T-helper 2 cell treated with Interferon-gamma antibody and Interleukin-4, amounts not matched to agents 5 μg/mL and 100 μg/mL, for 36 hours (primary cell): Measurements from ENCODE around the gene RARA.

Source experiments
- DNase-seq: peaks from one replicate; pipeline ENCODE4 v3.0.0; 2021; ENCODE audit warnings: low spot score
- H3K27ac Mint-ChIP-seq: one replicate; pipeline ENCODE4 v1.8.0; 2021; ENCODE audit warnings: mild to moderate bottlenecking, mixed read lengths
- H3K27me3 Mint-ChIP-seq: one replicate; pipeline ENCODE4 v1.8.0; 2021; ENCODE audit warnings: low read depth, mixed read lengths
- H3K36me3 Mint-ChIP-seq: one replicate; pipeline ENCODE4 v1.8.0; 2021; ENCODE audit warnings: low read depth, mixed read lengths
- H3K4me1 Mint-ChIP-seq: one replicate; pipeline ENCODE4 v1.8.0; 2021; ENCODE audit warnings: low read depth, mixed read lengths
- H3K4me3 Mint-ChIP-seq: one replicate; pipeline ENCODE4 v1.8.0; 2022; ENCODE audit warnings: mild to moderate bottlenecking, moderate library complexity, mixed read lengths
- H3K9me3 Mint-ChIP-seq: one replicate; pipeline ENCODE4 v1.8.0; 2021; ENCODE audit warnings: mixed read lengths

Gene RARA

DNA sequence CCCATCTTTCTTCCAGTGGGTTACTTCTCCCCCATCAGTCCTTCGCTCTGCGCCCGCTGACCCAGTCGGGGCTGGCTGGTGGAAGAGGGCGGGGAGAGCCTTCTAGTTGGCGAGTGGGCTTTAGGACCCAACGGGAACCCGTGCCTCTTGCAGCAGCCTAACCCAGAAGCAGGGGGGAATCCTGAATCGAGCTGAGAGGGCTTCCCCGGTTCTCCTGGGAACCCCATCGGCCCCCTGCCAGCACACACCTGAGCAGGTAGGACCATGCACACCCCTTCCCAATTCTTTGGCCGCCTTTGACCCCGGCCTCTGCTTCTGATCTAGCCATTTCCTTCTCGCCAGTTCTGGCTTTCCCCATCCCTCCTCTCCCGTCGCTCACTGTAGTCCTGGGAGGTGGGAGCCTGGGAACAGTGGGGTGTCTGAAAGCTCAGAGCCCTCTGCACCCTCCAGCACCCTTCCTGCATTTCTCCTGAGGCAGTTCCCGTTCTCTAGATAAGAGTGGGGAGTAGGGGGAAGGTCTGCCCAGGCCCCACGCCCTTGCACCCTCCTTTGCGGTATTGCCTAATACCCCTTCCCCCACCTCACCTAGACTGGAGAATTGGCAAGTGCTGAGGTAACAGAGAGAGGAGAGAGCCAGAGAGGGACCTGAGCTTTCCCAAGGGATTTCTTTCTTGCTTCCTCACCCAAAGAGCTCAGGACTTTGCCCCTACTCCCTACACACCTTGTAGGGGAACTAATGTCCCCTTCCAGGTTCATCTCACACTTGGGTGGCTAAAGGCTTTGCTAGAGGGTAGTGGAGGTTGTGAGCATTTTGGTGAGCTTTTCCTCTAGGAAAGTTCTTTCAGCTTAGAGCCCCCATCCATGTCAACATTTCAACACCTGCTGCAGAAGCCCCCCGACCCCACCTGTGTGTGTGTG, at the start of gene RARA:
Gene RARA, plus strand, starts transcription at position 150 of the 918 bp plus-strand sequence. CDS start 22,039 bp downstream, outside the sequence.
- peaks cover 22% of the 10 kb centered on the region for H3K4me1 Mint-ChIP-seq
- no peaks in the 10 kb centered on the region for H3K27me3 Mint-ChIP-seq
- no peak within 1 kb of the TSS for H3K27ac Mint-ChIP-seq
- no peaks in the 10 kb centered on the region for H3K9me3 Mint-ChIP-seq
- no peak within 1 kb of the TSS for H3K4me3 Mint-ChIP-seq
- no peak for DNase-seq
- H3K36me3 Mint-ChIP-seq: peaks cover 6% of the 10 kb centered on the region

DNA sequence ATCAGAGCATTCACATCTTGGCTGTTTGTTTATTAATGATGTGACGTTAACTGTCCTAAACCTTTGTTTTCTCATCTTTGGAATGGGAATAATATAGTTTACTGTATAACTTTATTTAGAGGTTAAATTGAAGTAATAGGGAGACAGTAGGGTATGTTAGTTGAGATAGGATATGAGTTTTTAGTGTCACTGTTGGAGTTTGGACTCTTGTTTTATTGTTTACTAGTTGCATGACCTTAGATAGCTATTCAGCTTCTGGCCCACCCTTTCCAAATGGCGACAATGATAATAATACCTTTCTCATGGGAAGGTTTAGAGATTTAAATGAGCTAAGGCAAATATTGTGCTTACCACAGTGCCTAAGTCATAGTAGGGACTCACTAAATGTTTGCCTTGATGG, 49.5 kb upstream of the RARA start:
- no peak overlapping the region for H3K27ac Mint-ChIP-seq
- no peak for DNase-seq
- no peak overlapping the region for H3K4me3 Mint-ChIP-seq
- peaks cover 30% of the 10 kb centered on the region for H3K36me3 Mint-ChIP-seq
- no peaks in the 10 kb centered on the region for H3K9me3 Mint-ChIP-seq
- no peaks in the 10 kb centered on the region for H3K4me1 Mint-ChIP-seq
- no peaks in the 10 kb centered on the region for H3K27me3 Mint-ChIP-seq

DNA sequence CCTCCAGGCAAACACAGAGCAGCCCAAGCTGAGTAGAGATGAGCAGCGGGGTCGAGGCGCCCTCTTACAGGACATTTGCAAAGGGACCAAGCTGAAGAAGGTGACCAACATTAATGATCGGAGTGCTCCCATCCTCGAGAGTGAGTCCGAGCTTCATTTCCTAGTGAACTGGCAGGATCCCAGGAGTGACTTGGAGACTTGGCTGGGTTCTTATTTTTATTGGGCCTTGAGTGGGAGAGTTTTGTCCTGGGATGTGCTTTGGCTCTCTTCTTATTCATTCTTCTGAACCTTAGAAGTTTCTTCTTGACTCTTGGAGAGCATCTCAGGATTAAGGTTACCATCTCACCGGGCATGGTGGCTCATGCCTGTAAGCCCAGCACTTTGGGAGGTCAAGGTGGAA, 48.5 kb upstream of the RARA start:
- H3K27ac Mint-ChIP-seq: no peak overlapping the region
- H3K36me3 Mint-ChIP-seq: peaks cover 30% of the 10 kb centered on the region
- no peaks in the 10 kb centered on the region for H3K27me3 Mint-ChIP-seq
- no peaks in the 10 kb centered on the region for H3K9me3 Mint-ChIP-seq
- no peak for DNase-seq
- H3K4me3 Mint-ChIP-seq: no peak overlapping the region
- no peaks in the 10 kb centered on the region for H3K4me1 Mint-ChIP-seq

DNA sequence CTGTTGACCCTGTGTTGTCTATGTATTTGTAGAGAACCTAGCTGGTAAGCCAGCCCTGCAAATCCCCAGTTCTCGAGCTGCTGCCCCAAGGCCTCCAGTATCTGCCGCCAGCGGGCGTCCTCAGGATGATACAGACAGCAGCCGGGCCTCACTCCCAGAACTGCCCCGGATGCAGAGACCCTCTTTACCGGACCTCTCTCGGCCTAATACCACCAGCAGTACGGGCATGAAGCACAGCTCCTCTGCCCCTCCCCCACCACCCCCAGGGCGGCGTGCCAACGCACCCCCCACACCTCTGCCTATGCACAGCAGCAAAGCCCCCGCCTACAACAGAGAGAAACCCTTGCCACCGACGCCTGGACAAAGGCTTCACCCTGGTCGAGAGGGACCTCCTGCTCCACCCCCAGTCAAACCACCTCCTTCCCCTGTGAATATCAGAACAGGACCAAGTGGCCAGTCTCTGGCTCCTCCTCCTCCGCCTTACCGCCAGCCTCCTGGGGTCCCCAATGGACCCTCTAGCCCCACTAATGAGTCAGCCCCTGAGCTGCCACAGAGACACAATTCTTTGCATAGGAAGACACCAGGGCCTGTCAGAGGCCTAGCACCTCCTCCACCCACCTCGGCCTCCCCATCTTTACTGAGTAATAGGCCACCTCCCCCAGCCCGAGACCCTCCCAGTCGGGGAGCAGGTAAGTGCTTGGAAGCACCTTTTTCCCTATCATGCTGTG, 44.4 kb upstream of the RARA start:
- no peak for DNase-seq
- Mint-ChIP-seq H3K27ac (no peak overlapping the region), H3K4me3 (no peak overlapping the region), H3K9me3 (no peaks in the 10 kb centered on the region), H3K4me1 (no peaks in the 10 kb centered on the region), H3K36me3 (peaks cover 17% of the 10 kb centered on the region), H3K27me3 (no peaks in the 10 kb centered on the region)

DNA sequence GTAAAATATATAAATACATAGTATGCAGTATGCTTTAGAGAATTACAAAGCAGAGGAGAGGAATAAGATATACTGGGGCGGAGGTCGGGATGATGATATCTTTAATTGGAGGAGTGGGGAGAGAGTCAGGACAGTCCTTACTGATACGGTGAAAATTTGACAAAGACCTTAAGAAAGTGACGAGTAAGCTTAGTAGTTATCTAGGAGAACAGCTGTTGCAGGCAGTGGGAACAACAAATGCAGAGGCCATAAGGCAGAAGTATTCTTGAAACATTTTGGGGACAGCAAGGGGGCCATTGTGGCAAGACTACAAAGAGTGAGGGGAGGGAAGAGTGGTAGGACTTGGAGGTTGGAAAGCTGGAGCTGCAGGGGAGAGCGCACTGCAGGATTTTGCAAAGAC, 43.6 kb upstream of the RARA start:
- Mint-ChIP-seq H3K9me3 (no peaks in the 10 kb centered on the region), H3K36me3 (peaks cover 17% of the 10 kb centered on the region), H3K4me3 (no peak overlapping the region), H3K27me3 (no peaks in the 10 kb centered on the region), H3K27ac (no peak overlapping the region), H3K4me1 (no peaks in the 10 kb centered on the region)
- DNase-seq: no peak

DNA sequence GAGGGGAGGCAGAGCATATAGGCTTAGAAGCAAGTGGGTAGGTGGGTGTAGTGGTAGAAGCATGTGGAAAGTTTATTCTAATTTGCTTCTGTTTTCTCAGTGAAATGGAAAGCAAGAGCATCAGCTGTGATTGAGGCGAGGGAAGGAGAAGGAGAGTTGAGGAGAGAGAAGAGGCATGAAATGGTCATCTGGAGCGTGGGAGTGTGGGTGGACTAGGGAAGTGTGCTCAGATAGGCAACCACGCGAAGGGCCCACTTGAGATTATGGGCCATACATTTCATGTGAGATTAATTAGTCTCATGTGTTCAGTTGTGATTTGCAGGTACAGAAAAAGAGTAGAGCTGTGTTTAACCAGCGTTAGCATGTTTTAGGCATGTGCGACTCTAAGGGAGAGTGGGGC, 42.1 kb upstream of the RARA start:
- Mint-ChIP-seq H3K27me3 (no peaks in the 10 kb centered on the region), H3K4me3 (no peak overlapping the region), H3K9me3 (no peaks in the 10 kb centered on the region), H3K36me3 (peaks cover 14% of the 10 kb centered on the region), H3K4me1 (no peaks in the 10 kb centered on the region), H3K27ac (no peak overlapping the region)
- DNase-seq: no peak

DNA sequence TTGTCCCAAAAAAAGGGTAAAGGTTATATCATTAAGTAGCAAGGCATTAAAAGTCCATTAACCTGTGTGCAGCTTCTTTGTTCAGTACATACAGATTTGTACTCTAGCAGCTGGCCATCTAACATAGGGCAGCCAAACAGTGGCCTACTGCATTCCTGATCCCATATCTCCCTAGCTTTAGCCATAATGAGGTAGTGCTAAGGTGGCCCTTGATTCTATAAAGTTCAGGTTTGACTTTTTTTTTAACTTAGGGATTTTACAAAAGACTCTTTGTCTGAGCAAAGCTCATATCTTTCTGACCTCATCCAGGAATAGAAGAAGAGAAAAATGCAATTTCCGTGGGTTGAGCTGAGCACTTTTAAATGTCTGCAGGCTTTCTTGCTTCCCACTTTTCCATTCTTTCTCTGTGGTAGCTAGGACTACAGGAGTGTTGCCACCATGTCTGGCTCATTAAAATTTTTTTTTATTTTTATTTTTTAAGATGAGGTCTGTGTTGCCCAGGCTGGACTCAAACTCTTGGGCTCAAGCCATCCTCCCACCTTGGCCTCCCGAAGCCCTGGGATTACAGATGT, 40.8 kb upstream of the RARA start:
- no peak for DNase-seq
- no peaks in the 10 kb centered on the region for H3K27me3 Mint-ChIP-seq
- H3K36me3 Mint-ChIP-seq: peaks cover 7% of the 10 kb centered on the region
- H3K4me1 Mint-ChIP-seq: no peaks in the 10 kb centered on the region
- H3K27ac Mint-ChIP-seq: no peak overlapping the region
- H3K9me3 Mint-ChIP-seq: no peaks in the 10 kb centered on the region
- no peak overlapping the region for H3K4me3 Mint-ChIP-seq

DNA sequence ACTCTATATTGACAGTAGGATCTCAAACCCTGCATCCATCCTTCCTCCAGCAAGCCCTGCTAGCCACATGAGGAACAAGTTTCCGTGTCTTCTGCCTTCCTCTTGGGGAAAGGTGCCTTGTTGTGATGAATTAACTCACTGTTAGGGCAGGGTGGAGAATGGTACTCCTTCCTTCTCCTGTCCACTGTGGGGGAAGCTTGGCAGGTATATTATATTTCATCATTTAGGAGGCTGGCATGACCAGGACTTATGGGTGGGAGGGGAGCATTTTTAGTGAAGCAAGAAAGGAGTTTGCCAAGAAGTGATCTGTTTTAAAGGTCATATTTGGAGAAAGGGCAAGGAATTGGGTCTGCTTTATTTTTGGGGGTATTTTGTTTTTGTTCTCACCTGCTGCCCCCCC, 30.6 kb upstream of the RARA start:
- no peak for DNase-seq
- Mint-ChIP-seq H3K27ac (no peak overlapping the region), H3K4me1 (peaks cover 11% of the 10 kb centered on the region), H3K9me3 (no peaks in the 10 kb centered on the region), H3K4me3 (no peak overlapping the region), H3K27me3 (no peaks in the 10 kb centered on the region), H3K36me3 (peaks cover 55% of the 10 kb centered on the region)

DNA sequence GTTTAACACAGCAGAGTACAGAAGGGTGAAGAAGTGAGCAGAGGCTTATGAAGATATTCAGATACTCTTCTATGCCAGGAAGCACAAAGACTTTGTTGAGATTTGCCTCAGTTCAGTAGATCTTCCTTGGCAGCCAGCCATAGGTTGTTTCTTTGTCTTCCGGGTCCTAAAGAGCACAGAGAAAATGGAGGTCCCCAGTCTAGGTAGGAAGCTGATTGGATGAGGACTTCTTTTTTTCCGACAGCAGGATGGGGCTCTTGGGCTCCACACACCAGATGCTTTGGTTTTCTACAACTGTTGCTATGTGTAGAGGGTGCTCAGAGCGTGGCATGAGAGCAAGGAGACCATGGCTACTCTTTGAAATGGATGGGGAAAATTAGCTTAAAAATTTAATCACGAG, 29.6 kb upstream of the RARA start:
- H3K9me3 Mint-ChIP-seq: no peaks in the 10 kb centered on the region
- DNase-seq: no peak
- peaks cover 21% of the 10 kb centered on the region for H3K4me1 Mint-ChIP-seq
- H3K4me3 Mint-ChIP-seq: no peak overlapping the region
- no peak overlapping the region for H3K27ac Mint-ChIP-seq
- H3K36me3 Mint-ChIP-seq: peaks cover 53% of the 10 kb centered on the region
- H3K27me3 Mint-ChIP-seq: no peaks in the 10 kb centered on the region

DNA sequence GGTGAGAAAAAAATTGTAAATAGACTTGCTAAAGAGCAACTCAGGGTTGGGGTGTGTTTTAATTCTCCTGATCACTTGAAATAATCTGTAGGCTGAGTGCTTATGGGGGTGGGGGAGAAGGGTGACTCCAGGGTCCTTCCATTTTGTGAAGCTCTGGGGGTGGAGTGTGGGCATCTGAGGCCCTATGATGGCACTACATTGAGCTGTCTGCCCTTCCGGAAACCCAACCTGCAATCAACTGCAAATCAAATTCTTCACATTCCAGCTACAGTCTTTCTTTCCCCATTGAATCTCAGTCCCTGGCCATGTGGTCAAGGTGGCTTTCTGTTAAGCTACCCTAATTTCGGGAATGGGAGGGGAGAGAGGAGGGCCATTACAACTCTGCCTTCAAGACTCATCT, 27.3 kb upstream of the RARA start:
- Mint-ChIP-seq H3K36me3 (peaks cover 39% of the 10 kb centered on the region), H3K4me3 (no peak overlapping the region), H3K9me3 (no peaks in the 10 kb centered on the region), H3K27me3 (no peaks in the 10 kb centered on the region), H3K27ac (peak overlapping the region; percentile 27), H3K4me1 (peaks cover 21% of the 10 kb centered on the region)
- DNase-seq: no peak

DNA sequence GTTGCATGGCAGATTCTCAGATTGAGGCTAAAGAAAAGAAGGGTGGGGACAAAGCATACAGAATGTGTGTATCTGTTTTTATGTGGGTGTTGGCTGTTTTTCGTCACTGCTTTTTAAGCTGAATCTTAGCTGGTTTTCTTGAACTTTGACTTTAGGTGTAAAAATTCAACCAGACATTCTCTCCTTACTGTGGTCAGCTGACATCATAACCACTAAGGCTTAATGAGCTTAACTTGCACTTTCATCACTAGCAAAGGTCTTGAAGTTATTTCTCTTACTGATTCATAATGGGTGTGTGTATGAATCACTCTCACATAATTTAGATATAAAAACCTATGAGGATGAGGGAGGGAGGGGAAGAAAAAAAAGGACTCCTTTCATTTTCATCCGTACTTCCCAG, 25.3 kb upstream of the RARA start:
- Mint-ChIP-seq H3K27me3 (no peaks in the 10 kb centered on the region), H3K9me3 (no peaks in the 10 kb centered on the region), H3K36me3 (peaks cover 31% of the 10 kb centered on the region), H3K27ac (peak overlapping the region; percentile 84), H3K4me1 (peaks cover 31% of the 10 kb centered on the region), H3K4me3 (peak overlapping the region; percentile 21)
- peak; percentile 60 for DNase-seq

DNA sequence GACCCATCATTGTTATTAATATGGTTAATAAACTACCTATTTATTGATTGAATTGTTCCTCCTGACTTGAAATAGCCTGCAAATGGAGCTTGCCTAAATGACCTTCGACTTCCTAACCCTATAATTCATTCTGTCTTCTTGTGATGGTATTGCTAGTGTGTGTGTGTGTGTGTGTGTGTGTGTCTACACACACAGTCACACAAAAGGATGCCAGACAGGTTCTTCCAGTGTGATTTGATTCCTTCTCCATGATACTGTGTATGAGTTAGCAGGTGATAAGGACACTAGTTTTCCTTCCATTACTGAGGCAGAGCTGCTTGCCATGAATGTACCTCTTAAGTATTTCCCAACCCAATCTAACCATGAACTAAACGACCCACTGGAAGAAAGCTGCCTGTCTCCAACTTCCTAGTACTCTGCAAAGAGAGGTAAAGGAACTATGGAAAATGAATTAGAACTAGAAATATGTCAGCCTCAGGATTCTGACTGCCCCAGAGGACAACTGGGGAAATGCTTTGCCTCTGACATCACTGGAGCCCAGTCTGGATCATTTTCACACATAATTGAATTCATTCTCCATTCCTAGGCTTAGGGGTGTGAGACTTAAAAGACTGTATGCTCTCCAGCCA, 24.8 kb upstream of the RARA start:
- Mint-ChIP-seq H3K36me3 (peaks cover 33% of the 10 kb centered on the region), H3K9me3 (no peaks in the 10 kb centered on the region), H3K27me3 (no peaks in the 10 kb centered on the region), H3K27ac (peak overlapping the region; percentile 71), H3K4me1 (peaks cover 32% of the 10 kb centered on the region), H3K4me3 (peak overlapping the region; percentile 45)
- DNase-seq: no peak

DNA sequence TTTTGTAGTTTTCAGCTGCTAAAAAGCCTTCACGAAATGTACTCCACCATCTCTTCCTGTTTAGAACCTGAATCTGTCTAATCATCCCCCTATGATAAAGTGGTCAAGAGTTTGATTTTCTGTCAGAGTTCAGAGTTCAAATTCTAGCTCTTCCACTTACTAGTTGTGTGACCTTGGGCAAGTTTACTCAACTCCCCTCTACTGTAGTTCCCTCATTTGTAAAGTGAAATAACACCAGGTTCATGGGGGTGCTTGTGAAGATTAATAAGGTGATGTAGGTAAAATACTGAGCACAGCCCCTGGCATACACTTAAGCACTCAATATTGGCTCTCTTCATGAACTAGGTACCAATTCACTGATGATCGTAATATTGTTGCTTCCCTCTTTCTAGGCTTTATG, 22.5 kb upstream of the RARA start:
- Mint-ChIP-seq H3K9me3 (no peaks in the 10 kb centered on the region), H3K4me3 (no peak overlapping the region), H3K27ac (no peak overlapping the region), H3K36me3 (peaks cover 30% of the 10 kb centered on the region), H3K4me1 (peaks cover 46% of the 10 kb centered on the region), H3K27me3 (no peaks in the 10 kb centered on the region)
- DNase-seq: no peak

DNA sequence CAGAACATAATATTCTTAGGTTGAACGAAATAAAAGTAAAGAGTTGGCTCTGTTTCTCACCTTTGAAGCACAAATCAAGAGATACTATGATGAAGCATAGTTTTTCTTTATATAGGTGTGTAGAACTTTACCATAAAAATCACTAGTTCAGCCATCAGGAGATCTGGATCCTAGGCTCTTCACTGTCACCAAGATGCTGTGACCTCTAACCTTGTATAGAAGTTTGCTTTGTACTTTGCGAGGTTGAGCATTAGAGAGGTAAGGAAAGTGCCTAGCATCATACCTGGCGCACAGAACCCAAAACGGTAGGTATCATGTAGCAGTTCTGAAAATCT, 21.9 kb upstream of the RARA start:
- peaks cover 42% of the 10 kb centered on the region for H3K4me1 Mint-ChIP-seq
- no peaks in the 10 kb centered on the region for H3K9me3 Mint-ChIP-seq
- H3K4me3 Mint-ChIP-seq: peak overlapping the region; percentile 96
- peak overlapping the region; percentile 97 for H3K27ac Mint-ChIP-seq
- H3K36me3 Mint-ChIP-seq: peaks cover 29% of the 10 kb centered on the region
- H3K27me3 Mint-ChIP-seq: no peaks in the 10 kb centered on the region
- no peak for DNase-seq
